Activated T-cell treated with anti-CD3 and anti-CD28 coated beads, Interleukin-2, amount 50 U/mL, for 72 hours (primary cell): ENCODE data around the gene SUDS3. TPM values are rescaled to one million over a fixed set of nuclear protein-coding genes. Genes with fewer than 3 reads are reported as not detected.

Source experiments
- ATAC-seq, 2 donors: fragments of 150-1000 bp; cut with Tn5 transposase; replicated peaks in 1 of 2; 2 replicates each; pipeline ENCODE4 v1.10.0; 2021; ENCODE audit warnings: moderate library complexity in 2 of 2, mild to moderate bottlenecking in 1 of 2
- DNase-seq, 2 donors: peaks; one replicate each; pipeline ENCODE4 v3.0.0; 2021 to 2022; ENCODE audit warnings: mixed read lengths in 1 of 2
- H3K27ac Mint-ChIP-seq: one replicate; pipeline ENCODE4 v1.8.0; 2022; ENCODE audit warnings: mild to moderate bottlenecking, moderate library complexity, mixed read lengths
- H3K27me3 Mint-ChIP-seq: one replicate; pipeline ENCODE4 v1.8.0; 2022; ENCODE audit warnings: low read depth, mixed read lengths
- H3K36me3 Mint-ChIP-seq, 2 donors: one replicate each; pipeline ENCODE4 v1.8.0; 2022; ENCODE audit warnings: mixed read lengths in 2 of 2, mild to moderate bottlenecking in 1 of 2; ENCODE audit not compliant: insufficient read depth in 2 of 2
- H3K4me1 Mint-ChIP-seq: one replicate; pipeline ENCODE4 v1.8.0; 2022; ENCODE audit warnings: low read depth, mixed read lengths
- H3K4me3 Mint-ChIP-seq, 2 donors: one replicate each; pipeline ENCODE4 v1.8.0; 2022; ENCODE audit warnings: mild to moderate bottlenecking in 2 of 2, mixed read lengths in 2 of 2, moderate library complexity in 2 of 2
- H3K9me3 Mint-ChIP-seq, 2 donors: one replicate each; pipeline ENCODE4 v1.8.0; 2022; ENCODE audit warnings: mixed read lengths in 2 of 2
- total RNA-seq, 2 donors: library from RNA; stranded (reverse); gene quantifications; one replicate each; pipeline ENCODE4 v1.2.3, GENCODE V29; 2022

SUDS3 gene
- total RNA-seq, 2 donors from 2014 or later: 29.5 to 32.3 TPM

GRCh38 chr12:118447181-118447580, 70.8 kb downstream of the SUDS3 start:
- no peak overlapping the region for H3K27ac Mint-ChIP-seq
- no peaks in the 10 kb centered on the region for H3K4me1 Mint-ChIP-seq
- peaks cover 0 to 2% of the 10 kb centered on the region in 2 donors for H3K9me3 Mint-ChIP-seq
- DNase-seq (no peak), ATAC-seq (no peak)
- no peaks in the 10 kb centered on the region for H3K36me3 Mint-ChIP-seq
- H3K4me3 Mint-ChIP-seq: no peak overlapping the region
- peaks cover 23% of the 10 kb centered on the region for H3K27me3 Mint-ChIP-seq

GRCh38 chr12:118448341-118448740, 72.0 kb downstream of the SUDS3 start:
- no peaks in the 10 kb centered on the region for H3K36me3 Mint-ChIP-seq
- H3K9me3 Mint-ChIP-seq: peaks cover 0 to 2% of the 10 kb centered on the region in 2 donors
- ATAC-seq (no peak), DNase-seq (no peak)
- no peaks in the 10 kb centered on the region for H3K4me1 Mint-ChIP-seq
- H3K4me3 Mint-ChIP-seq: no peak overlapping the region
- H3K27ac Mint-ChIP-seq: no peak overlapping the region
- peaks cover 18% of the 10 kb centered on the region for H3K27me3 Mint-ChIP-seq

- H3K4me1 Mint-ChIP-seq: no peaks in the 10 kb centered on the region
- no peak overlapping the region for H3K4me3 Mint-ChIP-seq
- peaks cover 9% of the 10 kb centered on the region for H3K27me3 Mint-ChIP-seq
- ATAC-seq (no peak), DNase-seq (no peak)
- peaks cover 0 to 4% of the 10 kb centered on the region in 2 donors for H3K9me3 Mint-ChIP-seq
- H3K27ac Mint-ChIP-seq: no peak overlapping the region
- no peaks in the 10 kb centered on the region for H3K36me3 Mint-ChIP-seq
These were observed 79.0 kb downstream of the SUDS3 start for GRCh38 chr12:118455327-118455726.

- peaks cover 4 to 6% of the 10 kb centered on the region in 2 donors for H3K9me3 Mint-ChIP-seq
- no peak for ATAC-seq
- no peak for DNase-seq
- no peak overlapping the region for H3K27ac Mint-ChIP-seq
- H3K36me3 Mint-ChIP-seq: peaks cover 0 to 2% of the 10 kb centered on the region in 2 donors
- no peak overlapping the region for H3K4me3 Mint-ChIP-seq
- H3K4me1 Mint-ChIP-seq: no peaks in the 10 kb centered on the region
- H3K27me3 Mint-ChIP-seq: no peaks in the 10 kb centered on the region
These were observed 80.4 kb downstream of the SUDS3 start for GRCh38 chr12:118456741-118457140.

GRCh38 chr12:118459110-118459509, 82.8 kb downstream of the SUDS3 start:
- ATAC-seq (no peak), DNase-seq (no peak)
- Mint-ChIP-seq H3K4me1 (no peaks in the 10 kb centered on the region), H3K27ac (no peak overlapping the region), H3K27me3 (no peaks in the 10 kb centered on the region), H3K36me3 (peaks cover 0 to 2% of the 10 kb centered on the region in 2 donors), H3K9me3 (peaks cover 4 to 8% of the 10 kb centered on the region in 2 donors), H3K4me3 (no peak overlapping the region)

GRCh38 chr12:118463677-118464076, 87.3 kb downstream of the SUDS3 start:
- Mint-ChIP-seq H3K27me3 (no peaks in the 10 kb centered on the region), H3K4me1 (no peaks in the 10 kb centered on the region), H3K27ac (no peak overlapping the region), H3K9me3 (peaks cover 4 to 8% of the 10 kb centered on the region in 2 donors), H3K36me3 (peaks cover 0 to 2% of the 10 kb centered on the region in 2 donors), H3K4me3 (no peak overlapping the region)
- DNase-seq (no peak), ATAC-seq (no peak)

- ATAC-seq (no peak), DNase-seq (no peak)
- Mint-ChIP-seq H3K4me1 (no peaks in the 10 kb centered on the region), H3K4me3 (no peak overlapping the region), H3K27me3 (no peaks in the 10 kb centered on the region), H3K9me3 (peaks cover 3 to 4% of the 10 kb centered on the region in 2 donors), H3K36me3 (peaks cover 0 to 2% of the 10 kb centered on the region in 2 donors), H3K27ac (no peak overlapping the region)
These were observed 89.4 kb downstream of the SUDS3 start for GRCh38 chr12:118465706-118466105.

Other genes starting within 250 kb of the SUDS3 start
- 10 to 100 TPM; 93.4 to 99.5 TPM for gene PEBP1, start 240.4 kb upstream of the SUDS3 start, total RNA-seq
- gene TAOK3, start 3.6 kb upstream of the SUDS3 start, total RNA-seq: 10 to 100 TPM; 46.8 to 49.2 TPM